IPS DF 19.7 (cell line): ENCODE data around the gene MTCL1.
"Not testable (repeated sequence)": the region's sequence is repeated elsewhere in the genome, so short reads cannot be mapped to it uniquely, and the experiment has no call there.

Experiments
- DNase-seq: peaks from one replicate; pipeline ENCODE4 v3.0.0-alpha.2; 2013; ENCODE audit warnings: low read depth, low spot score

MTCL1 gene

GRCh38 chr18:8742387-8743361 is 37.3 kb downstream of the MTCL1 start:
- DNase-seq = no peak

DNA sequence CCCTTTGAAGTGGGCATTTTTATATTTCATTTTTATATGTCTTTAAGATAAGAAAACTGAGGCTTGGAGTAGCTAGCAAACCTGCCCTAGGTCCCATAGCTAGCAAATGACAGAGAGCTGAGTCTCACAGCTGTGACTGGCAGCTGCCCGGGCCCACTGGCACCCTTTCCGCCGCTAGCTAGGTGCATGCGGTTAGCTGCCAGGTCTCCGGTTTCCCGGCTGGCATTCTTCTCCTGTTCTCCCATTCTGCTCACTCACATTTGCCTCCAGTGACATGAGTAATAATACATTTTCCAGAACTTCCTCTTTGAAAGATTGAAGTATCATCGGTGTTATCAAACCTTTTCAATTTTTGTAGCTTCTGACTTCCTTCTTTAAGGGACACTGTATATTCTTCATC is 38.7 kb downstream of the MTCL1 start:
- no peak for DNase-seq

- no peak for DNase-seq
Measured at GRCh38 chr18:8744656-8745055, 39.3 kb downstream of the MTCL1 start.

DNA sequence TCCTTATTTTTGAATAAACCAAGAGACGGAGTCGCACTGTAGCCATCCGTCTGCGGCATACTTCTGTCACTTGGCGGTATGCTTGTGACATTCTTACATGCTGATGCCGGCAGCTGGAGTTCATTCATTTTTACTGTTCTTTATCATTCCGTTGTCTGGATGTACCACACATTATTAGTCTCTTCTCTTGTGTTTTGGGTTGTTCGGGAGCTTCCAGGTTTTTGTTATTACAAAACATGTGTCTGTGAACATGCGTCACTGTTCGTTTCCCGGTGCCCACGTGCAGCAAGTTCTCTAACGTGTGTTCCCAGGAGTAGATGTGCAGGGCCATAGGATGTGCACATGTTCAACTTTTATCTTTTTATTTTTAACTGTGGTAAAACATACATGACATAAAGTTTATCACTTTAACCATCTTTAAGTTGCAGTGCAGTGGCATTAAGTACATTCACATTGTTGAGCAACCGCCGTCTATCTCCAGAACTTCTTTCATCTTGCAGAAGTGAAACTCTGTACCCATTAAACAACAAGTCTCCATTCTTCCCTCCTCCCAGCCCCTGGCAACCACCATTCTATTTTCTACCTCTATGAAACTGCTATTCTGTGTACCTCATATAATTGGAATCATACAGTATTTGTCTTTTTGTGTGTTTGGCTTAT is 40.1 kb downstream of the MTCL1 start:
- no peak for DNase-seq

DNA sequence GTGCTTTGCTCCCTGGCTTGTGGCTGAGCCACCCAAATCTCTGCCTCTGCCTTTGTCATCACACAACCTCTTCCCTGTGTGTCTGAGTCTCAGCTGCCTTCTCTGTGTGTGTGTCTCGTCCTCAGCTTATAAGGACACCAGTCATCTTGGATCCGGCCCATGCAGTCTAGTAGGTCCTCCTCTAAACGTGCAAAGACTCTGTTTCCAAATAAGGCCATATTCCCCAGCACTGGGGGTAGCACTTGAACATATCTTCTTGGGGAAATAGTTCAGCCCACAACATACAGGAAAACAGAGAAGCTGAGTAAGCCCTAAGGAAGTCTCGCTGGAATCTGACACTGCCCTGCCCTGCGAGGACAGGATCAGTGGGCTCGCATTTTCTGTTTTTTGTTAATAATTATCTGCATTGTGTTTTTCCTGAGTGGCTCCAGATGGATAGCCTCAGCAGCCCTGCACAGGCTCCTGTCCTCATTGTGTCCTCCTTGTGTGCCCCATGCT is 42.1 kb downstream of the MTCL1 start:
- no peak for DNase-seq

DNA sequence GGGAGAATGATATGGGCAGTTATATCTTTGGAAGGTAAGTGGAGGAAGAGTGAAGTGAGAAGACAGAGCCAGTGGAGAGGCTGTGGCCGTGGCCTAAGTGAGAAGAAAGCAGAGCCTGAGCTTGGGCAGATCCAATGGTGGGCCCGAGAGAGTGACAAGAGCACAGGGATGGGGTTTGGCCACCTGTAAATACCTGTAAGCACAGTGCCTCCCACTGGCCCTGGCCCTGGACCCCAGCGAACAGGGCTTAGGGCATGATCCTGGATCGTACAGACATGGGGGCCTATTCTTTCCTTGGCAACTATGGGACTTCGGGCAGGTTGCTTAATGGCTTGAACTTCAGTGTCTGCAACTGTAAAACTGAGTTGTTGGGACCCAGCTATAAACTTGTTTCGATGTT is 44.1 kb downstream of the MTCL1 start:
- no peak for DNase-seq

GRCh38 chr18:8750954-8751415 is 45.6 kb downstream of the MTCL1 start:
- no peak for DNase-seq

DNA sequence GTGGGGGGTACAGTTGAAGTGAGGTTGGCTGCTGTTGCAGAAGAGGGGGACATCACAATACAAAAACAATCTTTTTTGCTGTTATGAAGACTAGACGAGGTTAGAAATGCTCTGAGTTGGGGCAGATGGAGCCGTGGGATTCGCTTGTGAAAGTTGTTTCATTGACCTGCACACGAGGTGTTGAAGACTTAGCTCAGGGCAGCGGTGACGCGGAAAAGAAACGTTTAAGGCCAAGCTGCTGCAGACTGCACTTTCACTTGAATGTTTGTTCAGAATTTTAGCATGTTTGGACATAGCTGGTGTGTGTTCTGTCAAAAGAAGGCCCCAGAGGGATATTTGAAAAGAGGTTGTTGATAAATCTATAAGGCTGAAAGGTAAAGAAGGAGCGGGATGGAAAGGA is 46.3 kb downstream of the MTCL1 start:
- no peak for DNase-seq

DNA sequence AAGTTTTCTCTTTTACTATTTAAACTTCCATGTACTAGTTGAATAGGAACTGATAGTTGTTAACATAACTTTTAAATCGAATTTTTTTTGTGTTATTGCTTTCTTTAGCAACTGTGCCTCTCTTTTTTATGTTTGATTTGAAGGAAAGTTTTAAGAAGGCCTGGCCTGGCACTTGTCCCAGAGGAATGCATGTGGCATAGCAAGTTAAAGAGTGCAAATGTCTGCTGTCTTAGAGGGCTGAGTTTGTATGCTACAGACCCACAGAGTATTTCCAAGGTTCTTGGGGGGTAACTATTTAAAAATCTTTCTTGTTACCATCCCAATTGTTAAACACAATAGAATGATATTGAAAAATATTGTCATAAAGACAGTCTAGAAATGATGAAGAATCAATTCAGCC is 47.0 kb downstream of the MTCL1 start:
- DNase-seq = no peak

- DNase-seq = no peak
Measured at GRCh38 chr18:8754995-8755960, 49.9 kb downstream of the MTCL1 start.

- DNase-seq = no peak
Measured at GRCh38 chr18:8756571-8756970, 51.2 kb downstream of the MTCL1 start.

GRCh38 chr18:8757396-8757997 is 52.1 kb downstream of the MTCL1 start:
- DNase-seq = no peak

DNA sequence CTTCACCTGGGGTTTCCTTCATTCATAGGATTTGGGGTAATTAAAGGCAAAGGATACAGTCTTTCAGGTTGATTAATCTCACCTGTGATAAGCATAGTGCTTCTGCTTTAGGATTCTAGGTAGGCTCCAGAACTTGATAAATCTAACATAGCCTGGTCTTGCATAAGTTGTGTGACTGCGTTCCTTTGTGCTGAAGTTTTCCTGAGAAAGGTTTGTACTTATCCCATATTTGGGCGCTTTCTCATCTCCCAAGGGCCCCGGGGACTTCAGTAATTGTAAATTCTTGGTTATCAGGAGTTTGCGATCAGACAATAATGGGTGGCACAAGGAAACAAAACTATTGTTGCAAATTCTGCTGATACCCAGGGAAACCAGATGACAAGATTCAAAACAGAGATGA is 53.1 kb downstream of the MTCL1 start:
- no peak for DNase-seq

- no peak for DNase-seq
Measured at GRCh38 chr18:8760984-8761383, 55.6 kb downstream of the MTCL1 start.

DNA sequence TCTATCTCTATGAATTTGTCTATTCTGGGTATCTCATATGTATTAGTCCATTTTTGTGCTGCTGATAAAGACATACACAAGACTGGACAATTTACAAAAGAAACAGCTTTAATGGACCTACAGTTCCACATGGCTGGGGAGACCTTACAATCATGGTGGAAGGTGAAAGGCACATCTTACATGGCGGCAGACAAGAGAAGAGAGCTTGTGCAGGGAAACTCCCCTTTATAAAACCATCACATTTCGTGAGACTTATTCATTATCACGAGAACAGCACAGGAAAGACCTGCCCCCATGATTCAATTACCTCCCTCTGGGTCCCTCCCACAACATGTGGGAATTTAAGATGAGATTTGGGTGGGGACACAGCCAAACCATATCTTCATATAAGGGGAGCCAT is 56.2 kb downstream of the MTCL1 start:
- not testable (repeated sequence) for DNase-seq

DNA sequence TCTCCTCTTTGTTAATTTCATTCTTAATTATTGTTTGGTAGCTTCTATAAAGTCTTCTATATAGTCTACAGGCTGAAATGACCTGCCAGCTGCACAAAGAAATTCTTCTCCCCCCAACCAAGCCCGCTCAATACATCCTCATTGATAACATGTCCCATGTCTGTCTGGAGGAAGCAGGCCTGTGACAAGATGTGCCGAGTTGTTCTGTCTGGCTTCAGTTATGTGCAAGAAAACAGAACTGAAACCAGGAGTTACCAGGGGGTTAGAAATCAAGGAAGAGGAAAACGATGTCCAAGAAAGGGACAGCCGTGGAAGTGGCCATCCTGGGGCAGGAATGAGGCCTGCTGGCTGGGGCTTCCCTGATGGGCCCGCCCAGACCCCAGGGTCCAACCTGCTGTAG is 57.6 kb downstream of the MTCL1 start:
- no peak for DNase-seq

- DNase-seq = no peak
Measured at GRCh38 chr18:8763611-8764010, 58.3 kb downstream of the MTCL1 start.

DNA sequence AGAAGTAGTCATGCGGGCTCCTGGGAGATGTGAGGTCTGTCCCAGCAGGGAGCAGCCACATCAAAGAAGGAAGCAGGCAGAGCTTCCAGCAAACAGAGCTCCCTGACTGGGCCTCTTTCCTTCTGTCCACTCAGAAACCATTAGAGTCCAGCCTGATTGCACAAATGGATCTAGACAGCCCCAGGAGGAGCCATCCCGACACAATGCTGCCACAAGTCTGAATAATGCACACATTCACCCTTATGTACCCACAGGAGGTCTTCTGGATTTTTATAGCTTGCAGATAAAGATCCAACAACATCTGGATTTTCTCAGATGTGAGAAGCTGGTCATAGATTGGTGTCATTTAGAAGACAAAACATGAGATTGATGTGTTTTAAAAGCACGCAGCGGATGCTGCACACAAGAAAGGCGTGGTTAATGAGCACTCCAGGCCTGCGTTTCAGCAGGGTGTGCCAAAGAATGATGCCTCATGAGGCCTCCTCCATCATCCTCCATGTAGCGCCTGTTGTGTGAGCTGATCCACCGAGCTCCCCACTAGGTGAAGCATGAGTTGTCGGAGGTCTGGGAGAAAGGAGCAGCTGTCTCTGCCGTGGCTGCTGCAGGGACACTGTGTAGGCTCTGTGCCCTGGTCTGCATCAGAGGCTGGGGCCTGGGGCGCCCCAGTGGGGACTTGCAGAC is 60.6 kb downstream of the MTCL1 start:
- DNase-seq = no peak

- no peak for DNase-seq
Measured at GRCh38 chr18:8766559-8767293, 61.4 kb downstream of the MTCL1 start.

DNA sequence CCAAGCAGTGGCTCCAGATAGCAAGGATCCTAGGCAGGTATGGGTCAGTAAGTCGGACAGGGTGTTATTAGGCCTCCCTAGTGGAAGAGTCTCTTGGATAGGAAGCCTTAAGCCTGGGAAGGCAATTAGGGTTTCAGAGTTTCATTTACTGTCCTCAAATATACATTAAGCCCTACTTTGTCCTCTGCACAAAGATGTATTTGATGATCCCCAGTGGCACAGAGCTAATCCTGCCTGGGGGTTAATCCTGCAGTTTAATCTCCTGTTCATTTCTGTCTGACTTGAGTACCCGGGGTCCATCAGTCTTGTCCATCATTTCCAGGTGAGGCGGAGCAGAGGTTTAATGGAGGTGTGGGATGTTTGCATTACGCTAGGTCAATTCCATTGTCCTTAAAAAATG is 62.0 kb downstream of the MTCL1 start:
- DNase-seq = no peak
